HG02759 (cell line): ENCODE results near the gene MAP2K7.
"Not testable (repeated sequence)": the region's sequence is repeated elsewhere in the genome, so short reads cannot be mapped to it uniquely, and the experiment has no call there.

ENCODE experiments used
- ATAC-seq: cut with Tn5 transposase; IDR thresholded peaks from one replicate; pipeline ENCODE4 v1.9.1; 2021; ENCODE audit warnings: mild to moderate bottlenecking, moderate library complexity; ENCODE audit not compliant: unreplicated experiment

Gene MAP2K7

GRCh38 chr19:7883105-7883504 is 20.6 kb upstream of the MAP2K7 start:
- ATAC-seq = no peak

GRCh38 chr19:7883796-7884570 is 19.7 kb upstream of the MAP2K7 start:
- no peak for ATAC-seq

GRCh38 chr19:7885818-7886217 is 17.9 kb upstream of the MAP2K7 start:
- no peak for ATAC-seq

- ATAC-seq = no peak
These were observed 16.1 kb upstream of the MAP2K7 start for GRCh38 chr19:7887408-7888144.

GRCh38 chr19:7888145-7888825 is 15.4 kb upstream of the MAP2K7 start, which contains the start of gene LRRC8E:
TSS of gene LRRC8E (plus strand) at chr19:7888510. CDS start at chr19:7895604, 7,094 bp downstream.
- no peak for ATAC-seq

GRCh38 chr19:7888826-7889217 is 14.9 kb upstream of the MAP2K7 start:
- ATAC-seq = no peak

- not testable (repeated sequence) for ATAC-seq
These were observed 10.1 kb upstream of the MAP2K7 start for GRCh38 chr19:7893362-7894101.

GRCh38 chr19:7894612-7895309 is 8.9 kb upstream of the MAP2K7 start:
- no peak for ATAC-seq

- ATAC-seq = no peak
These were observed 8.1 kb upstream of the MAP2K7 start for GRCh38 chr19:7895565-7895964.

- no peak for ATAC-seq
These were observed 6.4 kb upstream of the MAP2K7 start for GRCh38 chr19:7897292-7897691.

GRCh38 chr19:7898967-7899366 is 4.7 kb upstream of the MAP2K7 start:
- no peak for ATAC-seq

GRCh38 chr19:7899751-7900378 is 3.8 kb upstream of the MAP2K7 start:
- no peak for ATAC-seq

- ATAC-seq = no peak
These were observed 3.2 kb upstream of the MAP2K7 start for GRCh38 chr19:7900401-7900870.

- no peak for ATAC-seq
These were observed 2.7 kb upstream of the MAP2K7 start for GRCh38 chr19:7900931-7901330.

- ATAC-seq = no peak
These were observed 2.3 kb upstream of the MAP2K7 start for GRCh38 chr19:7901337-7901736.

- ATAC-seq = no peak
These were observed 857 bp upstream of the MAP2K7 start for GRCh38 chr19:7902796-7903243.

- ATAC-seq = peak; percentile 41
These were observed 670 bp downstream of the MAP2K7 start for GRCh38 chr19:7904074-7905020.

- no peak for ATAC-seq
These were observed 1.6 kb downstream of the MAP2K7 start for GRCh38 chr19:7905268-7905667.

GRCh38 chr19:7905859-7906258 is 2.2 kb downstream of the MAP2K7 start:
- ATAC-seq = no peak
